H9 (cell line): ENCODE data around the gene CERS6. TPM values are rescaled to one million over a fixed set of nuclear protein-coding genes. Genes with fewer than 3 reads are reported as not detected.

ENCODE experiments used
- DNase-seq: peaks from one replicate; pipeline ENCODE4 v3.0.0-alpha.2; 2017
- H2AFZ ChIP-seq: one replicate; pipeline ENCODE4 v1.6.1; 2013; ENCODE audit warnings: mild to moderate bottlenecking, low read length, control low read depth, moderate library complexity
- H2AK5ac ChIP-seq: 2 replicates; pipeline ENCODE4 v1.6.1; 2013; ENCODE audit warnings: low read length, control low read depth, mixed read lengths; ENCODE audit not compliant: insufficient read length
- H2BK120ac ChIP-seq: one replicate; pipeline ENCODE4 v1.6.1; 2013; ENCODE audit warnings: low read depth, mild to moderate bottlenecking, low read length, control low read depth, inconsistent platforms; ENCODE audit not compliant: poor library complexity, severe bottlenecking
- H2BK12ac ChIP-seq: 2 replicates; pipeline ENCODE4 v1.6.1; 2013; ENCODE audit warnings: low read length, control low read depth, mixed read lengths, low read depth; ENCODE audit not compliant: insufficient read length
- H2BK15ac ChIP-seq: 2 replicates; pipeline ENCODE4 v1.6.1; 2013; ENCODE audit warnings: low read depth, low read length, control low read depth
- H2BK20ac ChIP-seq: one replicate; pipeline ENCODE4 v1.6.1; 2013; ENCODE audit warnings: low read depth, mild to moderate bottlenecking, low read length, control low read depth, inconsistent platforms; ENCODE audit not compliant: poor library complexity, severe bottlenecking
- H2BK5ac ChIP-seq: 2 replicates; pipeline ENCODE4 v1.6.1; 2013; ENCODE audit warnings: low read length, control low read depth, mixed read lengths; ENCODE audit not compliant: insufficient read length
- H3K14ac ChIP-seq: 2 replicates; pipeline ENCODE4 v1.6.1; 2013; ENCODE audit warnings: low read length, control low read depth; ENCODE audit not compliant: insufficient read depth
- H3K18ac ChIP-seq: 2 replicates; pipeline ENCODE4 v1.6.1; 2013; ENCODE audit warnings: low read depth, mild to moderate bottlenecking, mixed read lengths, low read length, control low read depth; ENCODE audit not compliant: insufficient read length
- H3K23ac ChIP-seq: 2 replicates; pipeline ENCODE4 v1.6.1; 2013; ENCODE audit warnings: low read length, control low read depth, mixed read lengths, low read depth; ENCODE audit not compliant: insufficient read length
- H3K23me2 ChIP-seq: 2 replicates; pipeline ENCODE4 v1.6.1; 2013; ENCODE audit warnings: low read depth, mild to moderate bottlenecking, mixed read lengths, low read length, control low read depth; ENCODE audit not compliant: insufficient read length, poor library complexity, severe bottlenecking
- H3K27ac ChIP-seq: 2 replicates; pipeline ENCODE4 v1.5.1; 2013; ENCODE audit warnings: low read length, control low read depth, mixed read lengths, low read depth; ENCODE audit not compliant: insufficient read length
- H3K27me3 ChIP-seq: 2 replicates; pipeline ENCODE4 v1.6.1; 2013; ENCODE audit warnings: low read length, control low read depth, inconsistent platforms; ENCODE audit not compliant: insufficient read depth
- H3K4ac ChIP-seq: 2 replicates; pipeline ENCODE4 v1.6.1; 2013; ENCODE audit warnings: low read depth, mild to moderate bottlenecking, control low read depth, inconsistent platforms, low read length, moderate library complexity
- H3K4me1 ChIP-seq: 2 replicates; pipeline ENCODE4 v1.6.1; 2013; ENCODE audit warnings: low read length, control low read depth, inconsistent platforms; ENCODE audit not compliant: insufficient read depth
- H3K4me2 ChIP-seq: 2 replicates; pipeline ENCODE4 v1.6.1; 2013; ENCODE audit warnings: low read length, control low read depth, mixed read lengths; ENCODE audit not compliant: insufficient read length, insufficient read depth
- H3K56ac ChIP-seq: 2 replicates; pipeline ENCODE4 v1.6.1; 2013; ENCODE audit warnings: low read depth, mild to moderate bottlenecking, mixed read lengths, low read length, control low read depth; ENCODE audit not compliant: insufficient read length
- H3K79me1 ChIP-seq: 2 replicates; pipeline ENCODE4 v1.6.1; 2013; ENCODE audit warnings: low read depth, mild to moderate bottlenecking, moderate library complexity, low read length, control low read depth, inconsistent platforms; ENCODE audit not compliant: insufficient read depth, poor library complexity, severe bottlenecking
- H3K79me2 ChIP-seq: 2 replicates; pipeline ENCODE4 v1.6.1; 2013; ENCODE audit warnings: low read length, control low read depth, inconsistent platforms; ENCODE audit not compliant: insufficient read depth
- H3K9ac ChIP-seq: 2 replicates; pipeline ENCODE4 v1.6.1; 2013; ENCODE audit warnings: low read length, control low read depth, mixed read lengths; ENCODE audit not compliant: insufficient read length; ENCODE audit errors: extremely low read depth
- H3K9me3 ChIP-seq: one replicate; pipeline ENCODE4 v1.6.1; 2013; ENCODE audit warnings: low read depth, low read length, inconsistent platforms; ENCODE audit not compliant: control insufficient read depth
- H3T11ph ChIP-seq: one replicate; pipeline ENCODE4 v1.6.1; 2013; ENCODE audit warnings: mild to moderate bottlenecking, low read length, control low read depth, inconsistent platforms
- H4K20me1 ChIP-seq: one replicate; pipeline ENCODE4 v1.6.1; 2013; ENCODE audit not compliant: control insufficient read depth, insufficient read length, insufficient read depth
- H4K5ac ChIP-seq: 2 replicates; pipeline ENCODE4 v1.6.1; 2013; ENCODE audit warnings: low read depth, mild to moderate bottlenecking, mixed read lengths, low read length, control low read depth; ENCODE audit not compliant: insufficient read length
- H4K8ac ChIP-seq: replicated peaks from 2 replicates; pipeline ENCODE4 v1.6.1; 2013; ENCODE audit warnings: low read length, control low read depth, mixed read lengths, low read depth; ENCODE audit not compliant: insufficient read length
- H4K91ac ChIP-seq: 2 replicates; pipeline ENCODE4 v1.6.1; 2013; ENCODE audit warnings: low read depth, mild to moderate bottlenecking, moderate library complexity, mixed read lengths, low read length, control low read depth; ENCODE audit not compliant: insufficient read length
- H3K27ac Mint-ChIP-seq, 3 experiments: 2 replicates in 2 of 3; 3 replicates in 1 of 3; pipeline ENCODE4 v1.8.0; 2020 to 2021; ENCODE audit warnings: mixed read lengths in 3 of 3, mild to moderate bottlenecking in 1 of 3, moderate library complexity in 1 of 3
- H3K27me3 Mint-ChIP-seq: 2 replicates; pipeline ENCODE4 v1.8.0; 2021; ENCODE audit warnings: low read depth, mild to moderate bottlenecking, moderate library complexity, mixed read lengths
- H3K36me3 Mint-ChIP-seq, 3 experiments: 2 replicates in 2 of 3; 3 replicates in 1 of 3; pipeline ENCODE4 v1.8.0; 2020 to 2021; ENCODE audit warnings: low read depth in 3 of 3, mixed read lengths in 3 of 3; ENCODE audit not compliant: insufficient read depth in 1 of 3
- H3K4me1 Mint-ChIP-seq, 2 experiments: 2 replicates each; pipeline ENCODE4 v1.8.0; 2020; ENCODE audit warnings: mixed read lengths in 2 of 2
- H3K4me3 Mint-ChIP-seq, 2 experiments: 2 replicates in 1 of 2; 3 replicates in 1 of 2; pipeline ENCODE4 v1.8.0; 2020 to 2021; ENCODE audit warnings: mild to moderate bottlenecking in 2 of 2, mixed read lengths in 2 of 2, moderate library complexity in 1 of 2
- H3K9me3 Mint-ChIP-seq, 2 experiments: 2 replicates in 1 of 2; 3 replicates in 1 of 2; pipeline ENCODE4 v1.8.0; 2020; ENCODE audit warnings: mild to moderate bottlenecking in 2 of 2, mixed read lengths in 2 of 2, moderate library complexity in 1 of 2
- CTCF ChIP-seq: fragments of 200-600 bp; sonication (generic); conservative IDR thresholded peaks from 3 replicates; pipeline ENCODE4 v1.8.0; 2021; ENCODE audit warnings: antibody characterized with exemption, mild to moderate bottlenecking
- WGBS: extraction: QIAGEN DNeasy Blood & Tissue Kit; methylation state at CpG from one replicate; pipeline ENCODE4 v1.1.7; 2013; ENCODE audit warnings: missing lambda C conversion rate, low lambda C conversion rate, mixed read lengths; ENCODE audit not compliant: insufficient read length; ENCODE audit errors: extremely low coverage; 5-methylcytosine and 5-hydroxymethylcytosine counted together
- total RNA-seq: library from RNA; stranded (reverse); gene quantifications from 2 replicates; pipeline ENCODE4 v1.2.1, GENCODE V29; 2021

Gene CERS6
- total RNA-seq, 1 experiment from 2014 or later: 17.7 TPM

GRCh38 chr2:168514692-168515091 is 58.6 kb downstream of the CERS6 start:
- no peak for DNase-seq
- H3K23ac ChIP-seq: no peak overlapping the region
- H3K4me1 Mint-ChIP-seq: peaks cover 26 to 33% of the 10 kb centered on the region in 2 experiments
- no peak overlapping the region for H3K9ac ChIP-seq
- H3K18ac ChIP-seq: no peak overlapping the region
- H4K8ac ChIP-seq: no peak overlapping the region
- H3K4me3 Mint-ChIP-seq: no peak overlapping the region
- no CpG with 5 or more reads among the region's 1 CpG for WGBS
- no peak overlapping the region for H3K14ac ChIP-seq
- H3K4me1 ChIP-seq: peaks cover 3% of the 10 kb centered on the region; the same call in 1 of the 2 replicates
- no peaks in the 10 kb centered on the region for H3K27me3 ChIP-seq
- no peak overlapping the region for H3T11ph ChIP-seq
- no peak overlapping the region for H3K4ac ChIP-seq
- H2AFZ ChIP-seq: no peak overlapping the region
- no peak overlapping the region for H2BK5ac ChIP-seq
- no peak overlapping the region for H2BK15ac ChIP-seq
- TF ChIP-seq CTCF: no peak
- H3K23me2 ChIP-seq: no peaks in the 10 kb centered on the region
- H3K9me3 ChIP-seq: no peaks in the 10 kb centered on the region
- no peak overlapping the region for H4K91ac ChIP-seq
- no peaks in the 10 kb centered on the region for H3K79me1 ChIP-seq
- peaks cover 2% of the 10 kb centered on the region; the same call in 1 of the 2 replicates for H3K79me2 ChIP-seq
- H3K36me3 Mint-ChIP-seq: no peaks in the 10 kb centered on the region
- H2BK120ac ChIP-seq: no peak overlapping the region
- H3K56ac ChIP-seq: no peak overlapping the region
- H3K27ac ChIP-seq: no peak overlapping the region
- H3K27ac Mint-ChIP-seq: no peak overlapping the region
- no peak overlapping the region for H4K5ac ChIP-seq
- no peaks in the 10 kb centered on the region for H3K9me3 Mint-ChIP-seq
- H4K20me1 ChIP-seq: no peaks in the 10 kb centered on the region
- no peak overlapping the region for H2BK12ac ChIP-seq
- no peak overlapping the region for H3K4me2 ChIP-seq
- H2BK20ac ChIP-seq: no peak overlapping the region
- H2AK5ac ChIP-seq: no peak overlapping the region
- H3K27me3 Mint-ChIP-seq: no peaks in the 10 kb centered on the region
